HG02943 (cell line): ENCODE data around the gene SPACDR.
"Not testable (repeated sequence)": the region's sequence is repeated elsewhere in the genome, so short reads cannot be mapped to it uniquely, and the experiment has no call there.

Source experiments
- ATAC-seq: cut with Tn5 transposase; IDR thresholded peaks from one replicate; pipeline ENCODE4 v1.9.1; 2021; ENCODE audit warnings: mild to moderate bottlenecking, low read depth, moderate library complexity; ENCODE audit not compliant: unreplicated experiment

The SPACDR gene, protein sequence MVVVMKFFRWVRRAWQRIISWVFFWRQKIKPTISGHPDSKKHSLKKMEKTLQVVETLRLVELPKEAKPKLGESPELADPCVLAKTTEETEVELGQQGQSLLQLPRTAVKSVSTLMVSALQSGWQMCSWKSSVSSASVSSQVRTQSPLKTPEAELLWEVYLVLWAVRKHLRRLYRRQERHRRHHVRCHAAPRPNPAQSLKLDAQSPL

DNA sequence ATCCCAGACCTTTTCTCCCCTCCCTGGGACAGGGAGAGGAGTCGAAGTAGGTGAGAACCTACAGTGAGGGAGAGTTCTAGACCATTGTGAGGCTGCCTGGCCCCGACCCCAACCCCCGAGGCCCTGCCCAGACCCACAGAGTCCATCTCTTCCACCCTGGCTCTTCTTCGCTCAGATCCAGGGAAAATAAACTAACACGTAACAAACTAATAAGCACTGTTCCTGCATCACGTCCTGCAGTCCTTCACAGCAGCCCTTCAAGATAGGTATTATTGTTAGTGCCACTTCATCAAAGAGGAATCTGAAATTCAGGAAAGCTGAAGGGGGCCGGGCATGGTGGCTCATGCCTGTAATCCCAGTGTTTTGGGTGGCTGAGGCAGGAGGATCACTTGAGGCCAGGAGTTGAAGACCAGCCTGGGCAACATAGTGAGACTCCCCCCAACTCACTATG lies at the start of gene SPACDR:
SPACDR (minus strand) TSS at position 51 of the 451 bp plus-strand sequence. CDS start 235 bp downstream, outside the sequence.
- ATAC-seq: no peak

- ATAC-seq: no peak
Observed at GRCh38 chr7:100513212-100513810, 49.3 kb upstream of the SPACDR start.

DNA sequence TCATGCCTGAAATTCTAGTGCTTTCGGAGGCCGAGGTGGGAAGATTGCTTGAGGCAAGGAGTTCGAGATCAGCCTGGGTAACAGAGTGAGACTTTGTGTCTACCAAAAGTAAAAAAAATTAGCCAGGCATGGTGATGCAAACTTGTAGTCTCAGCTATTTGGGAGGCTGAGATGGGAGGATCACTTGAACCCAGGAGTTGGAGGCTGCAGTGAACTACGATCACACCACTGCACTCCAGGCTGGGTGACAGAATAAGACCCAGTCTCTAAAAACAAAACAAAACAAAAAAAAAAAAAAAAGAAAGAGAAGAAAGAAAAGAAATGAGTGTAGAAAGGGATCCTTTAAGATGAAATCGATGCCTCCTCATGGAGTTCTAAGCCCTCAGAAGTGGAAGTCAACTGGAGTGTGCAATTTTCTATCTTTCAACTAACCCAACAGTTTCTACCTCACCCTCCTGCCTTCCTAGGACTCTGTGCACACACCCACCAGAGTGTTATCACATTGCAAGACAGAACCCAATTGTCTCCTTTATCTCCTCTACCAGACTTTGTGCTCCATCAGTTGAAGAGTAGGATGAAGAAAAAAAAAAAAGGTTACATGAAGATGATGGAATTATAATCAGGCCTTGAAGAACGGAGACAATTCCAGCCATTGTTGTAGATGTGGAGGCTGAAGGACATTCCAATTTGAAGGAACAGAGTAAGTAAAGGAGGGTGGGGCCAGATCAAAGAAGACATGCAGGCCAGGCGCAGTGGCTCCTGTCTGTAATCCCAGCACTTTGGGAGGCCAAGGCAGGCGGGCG lies 46.6 kb upstream of the SPACDR start:
- ATAC-seq: no peak

DNA sequence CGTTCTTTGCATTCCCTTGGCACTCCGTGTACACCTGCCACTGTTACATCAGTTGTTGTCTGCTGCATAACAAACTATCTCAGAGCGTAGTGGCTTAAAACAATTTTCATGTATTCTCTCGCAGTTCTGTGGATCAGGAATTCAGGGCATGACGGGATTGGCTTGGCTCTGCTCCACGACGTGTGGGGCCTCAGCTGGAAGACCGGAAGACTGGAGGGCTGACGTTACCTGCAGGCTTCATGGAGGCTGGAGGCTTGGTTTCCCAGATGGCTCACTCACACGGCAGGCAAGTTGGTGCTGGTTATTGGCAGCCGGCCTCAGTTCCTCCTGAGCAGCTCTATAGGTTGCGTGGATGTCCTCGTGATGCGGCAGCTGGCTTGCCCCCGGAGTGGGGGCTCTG lies 45.2 kb upstream of the SPACDR start:
- ATAC-seq: no peak

DNA sequence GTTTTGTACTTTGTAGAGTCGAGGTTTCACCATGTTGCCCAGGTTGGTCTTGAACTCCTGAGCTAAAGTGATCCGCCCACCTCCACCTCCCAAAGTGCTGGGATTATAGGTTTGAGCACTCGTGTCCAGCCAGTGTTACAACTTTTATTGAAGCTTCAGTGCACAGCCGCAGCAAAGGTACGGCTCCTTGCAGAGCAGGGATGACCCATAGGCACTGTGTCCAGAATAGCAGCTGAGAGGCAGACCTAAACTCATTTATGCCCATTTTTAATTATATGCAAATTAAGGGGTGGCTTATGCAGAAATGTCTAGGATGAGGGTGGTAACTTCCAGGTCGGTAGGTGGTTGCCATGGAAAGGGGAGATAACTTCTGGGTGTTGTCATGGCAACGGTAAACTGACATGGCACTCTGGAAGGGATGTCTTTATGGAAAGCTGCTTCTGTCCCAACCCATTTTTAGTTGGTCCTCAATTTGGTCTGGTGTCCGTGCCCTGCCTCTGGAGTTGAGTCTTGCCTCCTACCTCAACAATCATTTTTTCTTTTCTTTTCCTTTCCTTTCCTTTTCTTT lies 42.4 kb upstream of the SPACDR start:
- no peak for ATAC-seq

DNA sequence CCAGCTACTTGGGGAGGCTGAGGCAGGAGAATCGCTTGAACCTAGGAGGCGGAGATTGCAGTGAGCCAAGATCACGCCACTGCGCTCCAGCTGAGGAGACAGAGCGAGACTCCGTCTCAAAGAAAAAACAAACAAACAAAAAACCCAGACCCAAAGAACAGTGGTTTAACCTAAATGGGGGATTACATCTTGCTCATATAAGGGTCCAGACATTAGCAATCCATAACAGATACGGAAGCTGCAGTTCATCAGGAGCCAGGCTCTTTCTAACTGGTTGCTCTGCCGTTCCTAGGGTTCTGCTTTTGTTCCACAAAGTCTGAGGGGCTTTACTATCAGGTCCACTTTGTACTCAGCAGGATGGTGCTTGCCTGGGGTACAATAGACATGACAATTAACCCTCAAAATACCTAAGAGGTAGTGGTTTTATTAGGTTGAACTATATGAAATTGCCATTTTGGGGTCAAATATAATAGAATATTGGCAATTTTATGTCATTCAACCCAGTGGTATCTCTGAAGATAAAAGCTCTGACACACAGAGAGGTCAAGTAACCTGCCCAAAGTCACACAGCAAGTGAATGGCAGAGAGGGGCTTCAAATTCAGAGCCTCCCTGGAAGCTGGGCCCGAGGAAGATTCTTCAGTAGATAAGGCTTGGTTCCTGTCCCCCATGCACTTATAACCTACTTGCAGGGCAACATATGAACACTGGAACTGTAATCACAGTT lies 41.0 kb upstream of the SPACDR start:
- no peak for ATAC-seq

- ATAC-seq: not testable (repeated sequence)
Observed at GRCh38 chr7:100504031-100504430, 40.0 kb upstream of the SPACDR start.

DNA sequence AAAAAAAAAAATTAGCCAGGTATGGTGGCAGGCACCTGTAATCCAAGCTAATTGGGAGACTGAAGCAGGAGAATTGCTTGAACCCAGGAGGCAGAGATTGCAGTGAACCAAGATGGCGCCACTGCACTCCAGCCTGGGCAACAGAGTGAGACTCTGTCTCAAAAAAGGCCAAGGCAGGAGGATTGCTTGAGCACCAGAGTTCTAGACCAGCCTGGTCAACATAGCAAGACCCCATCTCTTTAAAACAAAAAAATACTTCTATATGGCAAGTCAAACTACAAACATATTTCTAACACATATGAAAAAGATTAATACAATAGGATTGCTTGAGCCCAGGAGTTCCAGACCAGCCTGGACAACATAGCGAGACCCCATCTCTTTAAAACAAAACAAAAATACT lies 36.7 kb upstream of the SPACDR start:
- not testable (repeated sequence) for ATAC-seq

GRCh38 chr7:100496509-100496908 lies 32.4 kb upstream of the SPACDR start:
- ATAC-seq: no peak

DNA sequence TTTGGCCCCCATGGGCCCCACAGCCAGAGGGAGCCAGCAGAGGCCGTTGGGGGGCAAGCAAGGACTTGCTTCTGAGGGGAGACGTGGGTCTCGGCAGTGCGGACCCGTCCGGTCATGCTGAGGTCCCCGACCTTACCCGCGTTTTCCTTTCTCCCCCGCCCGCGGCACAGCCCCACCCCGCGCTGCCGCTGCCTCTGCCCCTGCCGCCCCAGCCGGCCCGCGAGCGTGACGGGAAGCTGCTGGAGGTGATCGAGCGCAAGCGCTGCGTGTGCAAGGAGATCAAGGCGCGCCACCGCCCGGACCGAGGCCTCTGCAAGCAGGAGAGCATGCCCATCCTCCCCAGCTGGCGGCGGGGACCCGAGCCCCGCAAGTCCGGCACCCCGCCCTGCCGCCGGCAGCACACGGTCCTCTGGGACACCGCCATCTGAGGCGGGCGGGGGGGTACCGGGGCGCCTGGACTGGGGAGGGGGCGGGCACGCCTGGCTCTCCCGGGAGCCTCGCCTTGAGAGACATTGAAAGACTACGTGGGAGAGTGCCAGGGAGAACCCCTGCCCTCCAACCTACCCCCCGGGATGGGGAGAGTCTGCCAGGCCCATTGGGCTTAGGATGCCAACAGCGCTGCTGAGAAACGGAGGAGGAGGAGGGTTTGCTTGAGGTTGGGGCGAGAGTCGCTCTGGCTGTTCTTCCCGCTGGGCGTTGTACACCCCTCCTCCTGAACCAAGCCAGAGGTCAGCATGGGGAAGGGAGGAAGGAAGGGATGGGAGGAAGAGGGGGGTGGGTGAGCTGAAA lies 29.6 kb upstream of the SPACDR start:
- no peak for ATAC-seq

DNA sequence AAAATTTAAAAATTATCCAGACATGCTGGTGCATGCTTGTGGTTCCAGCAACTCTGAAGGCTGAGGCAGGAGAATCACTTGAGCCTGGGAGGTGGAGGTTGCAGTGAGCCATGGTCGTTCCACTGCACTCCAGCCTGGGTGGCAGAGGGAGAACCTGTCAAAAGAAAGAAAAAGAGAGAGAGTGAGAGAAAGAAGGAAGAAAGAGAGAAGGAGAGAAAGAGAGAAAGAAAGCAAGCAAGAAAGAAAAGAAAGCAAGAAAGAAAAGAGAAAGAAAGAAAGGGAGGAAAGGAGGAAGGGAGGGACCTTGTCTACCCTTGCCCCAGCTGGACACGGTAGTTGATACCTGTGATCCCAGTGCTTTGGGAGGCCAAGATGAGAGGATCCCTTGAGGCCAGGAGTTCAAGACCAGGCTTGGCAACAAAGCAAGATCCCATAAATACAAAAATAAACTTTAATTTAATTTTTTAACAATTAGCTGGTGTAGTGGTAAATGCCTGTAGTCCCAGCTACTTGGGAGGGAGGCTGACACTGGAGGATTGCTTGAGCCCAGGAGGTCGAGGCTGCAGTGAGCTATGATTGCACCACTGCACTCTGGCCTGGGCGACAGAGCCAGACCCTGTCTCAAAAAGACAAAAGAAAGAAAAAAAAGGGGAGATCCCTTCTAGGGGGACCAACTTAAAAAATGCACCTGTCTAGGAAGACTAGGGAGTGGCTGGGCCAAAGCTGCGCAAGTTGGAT lies 28.8 kb upstream of the SPACDR start:
- no peak for ATAC-seq

GRCh38 chr7:100491192-100491578 lies 27.1 kb upstream of the SPACDR start:
- ATAC-seq: no peak

DNA sequence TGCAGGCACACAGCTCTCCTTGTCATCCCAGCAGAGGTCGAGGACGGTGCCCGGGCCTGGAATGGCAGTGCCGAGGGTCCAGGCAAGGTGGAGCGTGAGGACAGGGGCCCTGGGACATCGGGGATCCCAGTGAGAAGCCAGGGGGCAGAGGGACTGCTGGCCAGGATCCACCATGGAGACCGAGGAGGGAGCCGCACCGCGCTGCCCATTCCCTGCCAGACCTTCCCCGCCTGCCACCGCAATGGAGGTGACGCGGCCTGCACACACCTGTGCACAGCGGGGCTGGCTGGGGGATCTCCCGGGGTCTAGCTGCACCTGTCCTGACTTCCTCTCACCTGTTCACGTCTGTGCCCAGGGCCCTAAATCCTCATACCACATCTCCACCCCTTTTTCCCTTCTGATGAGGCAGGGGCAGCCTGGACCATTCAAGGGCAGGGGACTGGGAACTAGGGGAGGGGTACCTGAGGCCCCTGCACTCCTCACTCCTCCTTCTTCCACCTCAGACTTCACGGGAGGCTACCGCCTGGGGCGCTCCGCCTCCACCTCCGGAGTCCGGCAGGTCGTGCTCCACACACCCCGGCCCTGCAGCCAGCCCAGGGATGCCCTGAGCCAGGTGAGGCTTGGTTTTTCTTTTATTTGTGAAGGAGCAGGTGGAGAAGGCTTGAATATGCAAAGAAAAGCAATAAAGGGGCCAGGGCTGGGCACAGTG lies 26.6 kb upstream of the SPACDR start:
- ATAC-seq: no peak

DNA sequence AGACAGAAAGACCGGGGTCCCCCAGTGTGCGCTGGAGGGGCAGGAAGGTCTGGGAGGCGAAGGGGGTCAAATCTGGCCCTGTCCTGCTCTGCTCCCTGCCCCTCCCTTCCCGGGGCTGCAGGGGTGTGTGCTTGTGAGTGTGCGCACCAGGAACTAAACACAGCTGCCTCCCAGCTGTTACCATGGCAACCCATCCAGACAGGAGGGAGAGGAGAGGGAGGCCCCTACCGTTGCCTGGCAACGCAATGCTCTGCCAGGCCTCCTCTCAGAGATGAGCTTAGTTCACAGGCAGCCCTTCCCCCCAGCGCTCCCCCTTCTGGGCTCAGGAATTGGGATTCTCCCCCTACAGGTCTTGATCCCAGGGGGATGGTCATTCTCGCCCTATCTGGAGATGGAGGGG lies 25.8 kb upstream of the SPACDR start:
- no peak for ATAC-seq

DNA sequence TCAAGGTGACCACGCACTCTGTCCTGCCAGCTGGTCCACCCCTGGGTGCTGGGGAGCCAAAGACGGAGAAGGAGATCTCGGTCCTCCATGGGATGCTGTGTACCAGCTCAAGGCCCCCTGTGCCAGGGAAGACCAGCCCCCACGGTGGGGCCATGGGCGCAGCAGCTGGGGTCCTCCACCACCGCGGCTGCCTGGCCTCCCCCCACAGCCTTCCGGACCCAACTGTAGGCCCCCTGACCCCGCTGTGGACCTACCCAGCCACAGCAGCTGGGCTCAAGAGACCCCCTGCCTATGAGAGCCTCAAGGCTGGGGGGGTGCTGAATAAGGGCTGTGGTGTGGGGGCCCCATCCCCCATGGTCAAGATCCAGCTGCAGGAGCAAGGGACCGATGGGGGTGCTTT lies 25.1 kb upstream of the SPACDR start:
- no peak for ATAC-seq

- ATAC-seq: no peak
Observed at GRCh38 chr7:100488333-100489095, 24.5 kb upstream of the SPACDR start.

- ATAC-seq: no peak
Observed at GRCh38 chr7:100486753-100487446, 22.8 kb upstream of the SPACDR start.
